GM21528 (cell line): Measurements from ENCODE around the gene DHRSX.
"Not testable (repeated sequence)": the region's sequence is repeated elsewhere in the genome, so short reads cannot be mapped to it uniquely, and the experiment has no call there.

ENCODE experiments used
- ATAC-seq: cut with Tn5 transposase; IDR thresholded peaks from one replicate; pipeline ENCODE4 v1.9.1; 2021; ENCODE audit warnings: mild to moderate bottlenecking, moderate library complexity; ENCODE audit not compliant: unreplicated experiment, low FRiP score

The DHRSX gene

DNA sequence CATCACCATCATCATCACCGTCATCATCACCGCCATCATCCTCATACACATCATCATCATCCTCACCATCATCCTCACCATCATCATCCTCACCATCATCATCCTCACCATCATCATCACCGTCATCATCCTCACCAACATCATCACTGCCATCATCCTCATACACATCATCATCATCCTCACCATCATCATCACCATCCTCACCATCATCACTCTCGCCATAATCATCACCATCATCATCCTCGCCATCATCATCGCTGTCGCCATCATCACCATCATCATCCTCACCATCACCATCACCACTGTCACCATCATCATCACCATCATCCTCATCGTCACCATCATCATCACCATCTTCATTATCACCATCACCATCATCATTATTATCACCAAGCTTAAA, 19.8 kb upstream of the DHRSX start:
- ATAC-seq, result no peak

DNA sequence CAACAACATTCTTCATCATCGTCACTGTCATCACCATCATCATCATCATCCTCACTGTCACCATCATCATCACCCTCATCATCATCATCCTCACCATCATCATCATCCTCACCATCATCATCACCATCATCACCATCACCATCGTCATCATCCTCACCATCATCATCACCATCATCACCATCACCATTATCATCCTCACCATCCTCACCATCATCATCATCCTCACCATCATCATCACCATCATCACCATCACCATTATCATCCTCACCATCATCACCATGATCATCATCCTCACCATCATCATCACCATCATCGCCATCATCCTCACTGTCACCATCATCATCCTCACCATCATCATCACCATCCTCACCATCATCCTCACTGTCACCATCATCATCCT, 18.9 kb upstream of the DHRSX start:
- ATAC-seq, result not testable (repeated sequence)

DNA sequence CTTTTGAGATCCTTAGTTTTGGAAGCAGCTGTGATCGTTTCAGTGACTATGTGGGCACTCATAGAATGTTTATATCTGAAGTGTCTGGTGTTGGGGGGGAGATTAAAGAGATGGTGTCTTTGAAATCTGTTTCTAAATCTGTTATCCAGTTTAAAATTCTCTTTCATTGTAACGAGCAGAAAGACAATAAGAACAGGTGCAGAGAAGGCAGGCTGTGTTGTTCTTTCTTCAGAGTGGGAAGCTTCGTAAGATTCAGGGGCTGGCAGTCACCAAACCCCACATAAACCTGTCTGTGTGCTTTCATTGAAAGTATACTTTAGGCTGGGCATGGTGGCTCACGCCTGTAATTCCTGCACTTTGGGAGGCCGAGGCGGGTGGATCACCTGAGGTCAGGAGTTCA, 16.3 kb upstream of the DHRSX start:
- ATAC-seq, result peak; percentile 19

DNA sequence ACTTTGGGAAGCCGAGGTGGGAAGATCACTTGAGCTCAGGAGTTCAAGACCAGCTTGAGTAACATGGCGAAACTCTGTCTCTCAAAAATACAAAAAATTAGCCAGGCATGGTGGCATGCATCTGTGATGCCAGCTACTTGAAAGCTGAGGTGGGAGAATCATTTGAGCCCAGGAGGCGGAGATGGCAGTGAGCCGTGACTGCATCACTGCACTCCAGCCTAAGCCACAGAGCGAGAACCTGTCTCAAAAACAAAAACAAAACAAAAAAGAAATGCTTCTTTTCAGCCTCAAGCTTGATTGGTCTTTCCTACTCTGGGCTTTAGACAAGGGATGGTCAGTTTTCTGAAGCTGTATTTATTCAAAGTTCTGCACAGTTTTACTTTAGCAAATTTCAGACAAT, 15.8 kb upstream of the DHRSX start:
- peak; percentile 45 for ATAC-seq

DNA sequence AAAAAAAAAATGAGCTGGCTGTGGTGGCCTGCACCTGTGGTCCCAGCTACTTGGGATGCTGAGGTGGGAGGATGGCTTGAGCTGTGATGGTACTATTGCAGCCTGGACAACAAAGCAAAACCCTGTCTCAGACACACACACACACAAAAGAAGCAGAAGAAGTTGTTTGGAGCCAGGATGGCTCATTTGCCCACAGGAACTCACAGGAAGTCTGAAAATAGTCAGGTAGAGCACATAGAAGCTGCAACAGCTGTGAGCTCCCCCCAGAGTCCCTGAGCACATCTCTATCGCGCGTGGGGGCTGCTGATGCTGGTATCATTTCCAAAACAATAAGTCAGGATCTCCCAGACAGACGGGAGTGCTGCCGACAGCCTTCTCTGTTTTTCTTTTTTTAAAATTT, 13.4 kb upstream of the DHRSX start:
- no peak for ATAC-seq

DNA sequence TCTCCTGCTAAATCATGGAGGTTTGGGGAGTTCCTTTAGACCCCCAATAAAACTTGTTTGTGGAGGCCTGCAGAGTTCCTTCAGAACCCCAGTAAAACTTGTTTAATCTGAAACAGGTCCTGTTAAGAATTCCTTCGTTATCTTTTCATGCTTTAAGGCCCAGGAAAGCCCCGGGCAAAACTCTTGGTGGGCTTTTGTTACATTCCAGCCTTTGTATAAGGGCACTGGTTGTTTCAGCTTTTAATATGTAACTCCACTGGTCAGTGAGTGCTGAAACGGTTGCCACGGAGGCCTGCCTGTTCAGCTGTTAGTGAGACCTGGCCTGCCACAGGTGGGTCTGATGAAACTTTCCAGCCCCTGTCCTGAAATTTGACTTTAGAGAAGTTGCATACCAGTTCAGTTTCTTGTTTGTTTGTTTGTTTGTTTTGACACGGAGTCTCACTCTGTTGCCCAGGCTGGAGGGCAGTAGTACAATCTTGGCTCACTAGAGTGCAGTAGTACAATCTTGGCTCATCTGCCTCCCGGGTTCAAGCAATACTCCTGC, 12.4 kb upstream of the DHRSX start:
- ATAC-seq, result no peak

DNA sequence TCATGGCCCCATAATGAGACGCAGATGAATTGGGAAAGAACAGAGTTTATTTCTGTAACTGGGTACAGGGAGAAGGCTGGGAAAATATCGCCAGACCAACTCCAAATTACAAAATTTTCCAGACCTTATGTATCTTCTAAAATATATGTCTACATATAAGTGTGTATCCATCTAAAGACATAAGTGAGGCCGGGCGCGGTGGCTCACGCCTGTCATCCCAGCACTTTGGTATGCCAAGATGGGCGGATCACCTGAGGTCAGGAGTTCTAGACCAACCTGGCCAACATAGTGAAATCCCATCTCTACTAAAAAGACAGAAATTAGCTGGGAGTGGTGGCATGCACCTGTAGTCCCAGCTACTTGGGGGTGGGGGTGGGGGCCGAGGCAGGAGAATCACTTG, 11.7 kb upstream of the DHRSX start:
- ATAC-seq, result no peak

DNA sequence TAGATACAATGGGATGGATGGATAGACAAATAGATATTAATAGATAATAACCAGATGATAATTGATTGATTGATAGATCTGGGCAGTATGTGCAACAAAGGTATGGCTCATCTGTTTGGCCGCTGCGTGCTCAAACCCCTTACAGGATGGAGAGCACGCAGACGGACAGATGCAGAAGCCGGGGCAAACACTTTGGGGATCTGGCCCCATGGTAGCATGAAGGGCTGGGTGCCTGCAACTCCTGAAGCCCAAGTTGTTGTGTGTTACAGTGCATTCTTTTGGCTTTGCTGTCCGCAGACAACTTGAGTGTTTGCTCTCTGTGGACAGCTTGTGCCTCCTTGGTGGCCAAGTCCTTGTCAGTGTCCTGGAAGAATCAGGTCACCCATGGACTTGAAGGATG, 10.6 kb upstream of the DHRSX start:
- no peak for ATAC-seq

DNA sequence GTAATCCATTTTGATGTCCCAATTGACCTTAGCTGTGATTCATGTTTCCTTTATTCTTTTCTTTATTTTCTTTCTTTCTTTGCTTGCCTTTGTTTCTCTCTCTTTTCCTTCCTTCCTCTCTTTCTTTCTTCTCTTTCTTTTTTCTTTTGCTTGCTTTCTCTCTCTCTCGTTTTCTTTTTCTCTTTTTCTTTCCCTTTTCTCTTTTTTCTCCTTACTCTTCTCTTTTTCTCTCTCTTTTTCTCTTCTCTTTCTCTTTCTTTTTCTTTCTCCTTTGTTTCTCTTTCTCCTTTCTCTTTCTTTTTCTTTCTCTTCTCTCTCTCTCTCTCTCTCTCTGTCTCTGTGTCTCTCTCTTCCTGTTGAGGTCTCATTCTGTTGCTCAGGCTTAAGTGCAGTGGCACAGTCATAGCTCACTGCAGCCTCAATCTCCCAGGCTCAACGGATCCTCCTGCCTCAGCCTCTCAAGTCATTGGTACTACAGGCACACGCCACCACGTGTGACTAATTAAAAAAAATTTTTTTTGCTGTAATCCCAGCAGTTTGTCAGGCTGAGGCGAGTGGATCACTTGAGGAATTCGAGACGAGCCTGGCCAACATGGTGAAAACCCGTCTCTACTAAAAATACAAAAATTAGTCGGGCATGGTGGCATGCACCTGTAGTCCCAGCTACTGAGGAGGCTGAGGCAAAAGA, 8.0 kb upstream of the DHRSX start:
- no peak for ATAC-seq

DNA sequence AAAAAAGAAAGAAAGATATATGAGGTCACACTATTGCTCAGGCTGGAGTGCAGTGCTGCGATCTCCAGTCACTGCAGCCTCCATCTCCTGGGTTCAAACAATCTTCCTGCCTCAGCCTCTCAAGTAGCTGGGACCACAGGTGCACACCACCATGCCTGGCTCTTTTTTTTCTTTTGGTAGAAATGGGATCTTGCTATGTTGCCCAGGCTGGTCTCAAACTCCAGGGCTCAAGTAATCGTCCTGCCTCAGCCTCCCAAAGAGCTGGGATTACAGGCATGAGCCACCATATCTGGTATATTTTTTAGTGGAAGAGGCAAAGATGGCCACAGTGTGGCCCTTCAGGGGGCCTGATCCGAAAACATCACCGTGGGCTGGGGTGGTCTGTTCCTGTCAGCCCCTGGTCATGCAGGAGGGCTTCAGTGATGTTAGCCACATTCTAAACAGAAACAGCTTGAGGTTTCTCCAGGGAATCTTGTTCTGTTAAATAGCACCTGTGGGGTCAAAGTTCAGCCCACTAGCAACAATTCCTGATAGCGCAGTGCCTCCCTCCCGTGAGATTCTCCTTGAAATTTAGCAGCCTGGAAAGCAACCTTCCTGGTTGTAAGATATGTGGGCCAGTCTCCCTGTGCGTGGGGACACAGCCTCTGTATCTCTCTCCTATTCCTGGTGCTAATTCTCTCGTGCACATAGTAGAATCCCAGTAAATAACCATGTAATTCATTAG, 7.3 kb upstream of the DHRSX start:
- no peak for ATAC-seq

DNA sequence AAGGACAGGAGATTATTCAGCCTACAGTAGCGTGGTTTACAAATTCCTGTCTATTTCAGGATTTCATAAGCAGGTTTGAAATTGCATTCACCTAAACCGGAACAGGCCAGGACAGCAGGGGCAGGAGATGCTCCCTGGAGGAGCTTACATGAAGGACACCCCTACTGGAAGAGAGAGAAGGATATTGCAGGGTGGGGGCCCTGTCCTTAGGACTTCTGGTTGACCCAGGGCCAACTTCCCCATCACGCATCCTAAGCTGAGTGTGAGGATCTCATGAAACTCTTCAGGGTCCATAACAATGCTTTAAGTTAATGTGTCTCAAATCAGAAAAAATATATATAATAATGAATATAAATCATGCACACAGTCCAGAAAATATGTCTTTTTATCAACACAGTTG, 6.4 kb upstream of the DHRSX start:
- no peak for ATAC-seq

DNA sequence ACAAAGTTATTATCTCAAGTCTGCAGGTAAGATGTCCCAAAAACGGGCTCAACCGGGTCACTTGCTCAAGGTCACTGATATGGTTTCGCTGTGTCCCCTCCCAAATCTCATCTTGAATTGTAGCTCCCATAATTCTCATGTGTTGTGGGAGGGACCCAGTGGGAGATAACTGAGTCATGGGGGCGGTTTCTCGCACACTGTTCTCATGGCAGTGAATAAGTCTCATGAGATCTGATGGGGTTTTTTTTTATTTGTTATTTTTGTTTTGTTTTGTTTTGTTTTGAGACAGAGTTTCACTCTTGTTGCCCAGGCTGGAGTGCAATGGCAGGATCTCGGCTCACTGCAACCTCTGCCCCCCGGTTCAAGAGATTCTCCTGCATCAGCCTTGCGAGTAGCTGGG, 4.6 kb upstream of the DHRSX start:
- ATAC-seq, result not testable (repeated sequence)

DNA sequence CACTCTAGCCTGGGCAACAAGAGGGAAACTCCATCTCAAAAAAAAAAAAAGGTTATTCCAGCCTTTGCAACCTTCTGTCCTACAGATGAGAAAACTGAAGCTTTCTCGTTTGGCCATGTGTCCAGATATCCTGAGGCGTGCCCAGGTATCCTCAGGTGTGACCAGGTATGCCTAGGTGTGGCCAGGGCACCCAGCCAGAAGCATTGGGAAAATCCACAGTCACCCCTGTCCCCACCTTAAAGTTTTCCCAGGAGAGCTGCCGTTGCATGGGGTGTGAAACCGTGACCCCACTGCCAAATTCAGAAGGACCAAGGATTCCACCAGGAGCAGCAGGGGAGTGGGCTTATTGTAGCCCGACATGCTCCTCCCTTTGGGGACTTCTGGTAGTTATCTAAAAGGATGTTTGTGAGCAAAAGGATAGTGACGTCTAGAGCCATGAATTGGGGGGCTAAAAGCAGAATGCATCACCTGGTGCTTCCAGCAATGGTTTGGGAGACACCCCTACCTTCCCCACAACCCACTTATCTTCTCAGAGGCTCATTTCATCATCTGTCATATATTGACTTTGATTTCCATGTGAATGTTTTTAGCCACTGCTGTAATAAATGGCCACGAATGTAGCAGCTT, 4.0 kb upstream of the DHRSX start:
- ATAC-seq, result no peak

DNA sequence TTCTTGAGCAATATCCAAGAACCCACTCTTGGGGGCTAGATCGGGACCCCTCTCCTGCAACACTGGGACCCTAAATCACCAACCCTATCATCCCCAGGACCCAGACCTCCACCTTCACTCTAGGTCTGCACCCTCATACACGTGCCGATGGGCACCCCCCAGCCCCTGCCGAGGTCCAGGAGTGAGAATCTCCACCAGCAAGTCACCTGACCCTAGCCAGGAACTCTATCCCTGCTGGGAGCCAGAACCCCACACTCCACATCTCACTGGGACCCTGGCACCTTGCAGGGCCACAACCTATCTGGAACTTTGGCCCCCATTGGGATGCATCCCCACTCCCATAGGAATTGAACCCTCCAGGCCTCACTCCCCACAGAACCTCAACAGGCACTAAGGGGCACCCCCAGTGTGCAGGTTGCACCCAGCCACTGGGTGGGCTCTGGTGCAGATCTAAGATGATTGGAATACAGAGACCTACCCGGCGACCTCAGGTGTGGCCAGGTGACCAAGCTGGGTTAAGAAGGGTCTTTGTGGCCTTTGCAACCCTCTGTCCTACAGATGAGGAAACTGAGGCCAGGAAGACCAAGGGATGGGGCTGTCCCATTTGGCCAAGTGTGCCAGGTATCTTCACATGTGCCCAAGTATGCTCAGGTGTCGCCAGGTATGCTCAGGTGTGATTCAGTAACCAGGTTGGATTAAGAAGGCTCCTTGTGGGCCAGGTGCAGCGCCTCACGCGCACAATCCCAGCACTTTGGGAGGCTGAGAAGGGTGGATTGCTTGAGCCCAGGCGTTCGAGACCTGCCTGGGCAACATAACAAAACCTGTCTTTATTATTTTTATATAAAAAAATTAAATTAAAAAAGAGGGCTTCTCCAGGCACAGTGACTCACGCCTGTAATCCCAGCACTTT, 3.1 kb upstream of the DHRSX start:
- no peak for ATAC-seq

DNA sequence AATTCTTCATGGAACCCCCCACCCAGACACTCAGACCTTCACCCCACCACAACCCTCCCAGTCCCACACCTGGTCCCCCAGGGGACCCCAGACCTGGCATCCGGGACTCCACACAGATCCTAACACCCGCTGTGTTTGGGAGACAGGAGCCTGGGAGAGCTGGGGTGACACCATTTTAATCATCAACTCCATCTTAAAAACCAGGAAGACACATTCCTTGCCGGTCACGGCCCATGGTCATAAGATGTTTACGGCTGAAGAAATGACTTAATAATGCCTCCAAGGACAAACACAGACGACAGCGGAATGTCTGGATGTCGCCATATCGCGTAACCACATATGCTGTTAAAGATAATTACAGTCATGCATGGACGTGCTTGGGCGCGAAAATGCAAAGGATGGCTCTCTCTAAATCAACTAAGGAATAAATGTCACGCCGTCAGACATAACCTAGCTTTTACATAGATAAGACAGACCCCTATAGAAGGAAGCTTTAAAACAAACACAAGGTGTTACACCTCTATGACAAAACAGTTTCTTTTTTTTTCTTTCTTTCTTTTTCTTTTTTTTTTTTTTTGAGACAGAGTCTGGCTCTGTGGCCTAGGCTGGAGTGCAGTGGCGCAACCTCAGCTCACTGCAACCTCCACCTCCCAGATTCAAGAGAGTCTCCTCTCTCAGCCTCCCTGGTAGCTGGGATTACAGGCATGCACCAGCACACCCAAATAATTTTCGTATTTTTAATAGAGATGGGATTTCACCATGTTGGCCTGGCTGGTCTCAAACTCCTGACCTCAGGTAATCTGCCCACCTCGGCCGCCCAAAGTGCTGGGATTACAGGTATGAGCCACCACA, 2.1 kb upstream of the DHRSX start:
- ATAC-seq, result no peak

DNA sequence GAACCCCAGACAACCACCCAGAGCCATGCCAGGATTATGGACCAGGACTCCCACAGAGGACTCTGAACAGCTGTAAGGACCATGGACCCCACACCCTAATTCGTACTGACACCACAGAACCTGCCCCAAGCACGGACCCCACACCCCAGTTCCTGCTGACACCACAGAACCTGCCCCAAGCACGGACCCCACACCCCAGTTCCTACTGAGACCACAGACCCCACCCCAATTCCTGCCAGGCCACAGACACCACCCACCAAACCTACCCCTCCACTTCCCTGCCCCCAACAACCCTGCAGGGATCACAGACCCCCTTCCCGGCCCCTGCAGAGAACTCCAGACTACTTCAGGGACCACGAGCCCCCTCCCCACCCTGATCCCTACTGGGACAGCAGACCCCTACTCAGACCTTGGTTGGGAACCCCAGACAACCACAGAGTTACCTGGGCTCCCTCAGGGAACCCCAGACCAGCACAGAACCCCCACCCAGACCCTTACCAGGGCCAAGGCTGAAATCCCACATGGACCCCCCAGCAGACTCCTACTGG, 1.4 kb upstream of the DHRSX start:
- ATAC-seq, result no peak

DNA sequence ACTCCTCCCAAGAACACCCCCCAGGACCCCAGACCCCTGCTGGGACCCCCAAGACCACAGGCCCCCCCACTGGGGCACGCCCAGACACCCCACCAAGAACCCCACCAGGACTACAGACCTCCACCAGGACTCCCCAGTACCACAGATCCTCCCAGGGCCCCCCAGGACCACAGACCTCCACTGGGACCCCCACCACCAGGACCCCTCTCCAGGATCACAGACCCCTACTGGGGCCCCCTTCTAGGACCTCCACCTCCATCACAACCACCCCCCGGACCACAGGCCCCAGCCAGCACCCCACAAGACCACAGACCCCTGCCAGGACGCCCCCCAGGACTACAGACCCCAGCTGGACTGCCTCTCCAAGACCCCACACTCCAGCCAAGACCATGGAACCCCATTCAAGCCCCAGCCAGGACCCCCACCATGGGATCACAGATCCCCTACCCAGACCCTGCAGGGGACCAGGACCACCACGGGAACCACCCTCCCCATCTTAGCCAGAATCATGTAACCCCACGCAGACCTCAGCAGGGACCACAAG, 855 bp upstream of the DHRSX start:
- ATAC-seq, result no peak

DNA sequence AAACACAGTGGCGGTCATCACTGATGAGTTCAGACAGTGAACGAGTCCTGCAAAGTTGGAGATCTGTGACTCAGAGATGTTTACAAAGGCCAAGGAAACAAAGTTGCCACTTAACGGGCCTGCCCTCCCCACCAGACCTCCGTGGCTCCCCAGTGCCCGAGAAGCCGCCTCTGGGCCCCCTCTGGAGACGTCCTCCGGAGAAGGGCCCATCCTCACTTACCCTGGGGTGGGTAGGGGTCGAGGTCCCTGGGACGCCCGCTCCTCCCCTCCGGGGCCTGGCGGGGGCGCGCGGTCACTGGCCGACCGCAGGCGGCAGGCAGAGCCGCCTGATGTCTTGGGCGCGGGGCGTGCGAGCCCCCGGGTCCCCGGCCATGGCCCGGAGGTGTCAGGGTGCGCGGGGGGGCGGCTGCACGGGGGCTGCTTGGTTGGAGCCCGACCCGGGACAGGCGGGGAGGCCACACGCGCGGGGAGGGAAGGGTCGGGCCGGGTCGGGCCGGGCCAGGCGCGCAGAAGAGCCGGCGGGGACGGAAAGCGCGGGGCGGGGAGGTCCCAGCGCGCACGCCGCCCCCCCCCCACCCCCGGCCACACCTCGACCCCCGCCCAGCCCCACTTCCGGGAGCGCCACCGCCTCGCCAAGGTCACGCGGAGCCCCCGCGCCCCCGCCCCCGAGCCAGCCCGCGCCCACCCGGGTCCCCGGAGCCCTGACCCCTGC, 529 bp downstream of the DHRSX start:
- ATAC-seq, result peak; percentile 44

DNA sequence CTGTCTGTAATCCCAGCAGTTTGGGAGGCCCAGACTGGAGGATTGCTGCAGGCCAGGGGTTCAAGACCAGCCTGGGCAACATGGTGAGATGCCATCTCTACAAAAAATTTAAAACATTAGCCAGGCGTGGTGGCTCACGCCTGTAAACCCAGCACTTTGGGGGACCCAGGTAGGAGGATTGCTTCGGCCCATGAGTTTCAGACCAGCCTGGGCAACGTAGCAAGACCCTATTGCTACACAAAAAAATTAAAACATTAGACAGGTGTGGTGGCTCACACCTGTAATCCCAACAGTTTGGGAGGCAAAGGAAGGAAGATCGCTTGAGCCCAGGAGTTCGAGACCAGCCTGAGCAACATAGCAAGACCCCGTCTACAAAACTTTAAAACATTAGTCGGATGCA, 1.3 kb downstream of the DHRSX start:
- no peak for ATAC-seq
